ENCODE measurements around the gene LRP1B.
"Not testable (repeated sequence)": the region's sequence is repeated elsewhere in the genome, so short reads cannot be mapped to it uniquely, and the experiment has no call there.

The LRP1B gene

GRCh38 chr2:140417504-140417903 lies 1713.3 kb downstream of the LRP1B start:
- Histone ChIP-seq H3K9ac (ENCODE audit: low read depth, low read length) (no peak overlapping the region), H3K4me3 (ENCODE audit: low read length) (no peak overlapping the region), H3K27me3 (ENCODE audit: insufficient read depth, low read length) (no peaks in the 10 kb centered on the region), H3K9me3 (ENCODE audit: insufficient read depth, low read depth, low read length) (no peaks in the 10 kb centered on the region), H3K36me3 (ENCODE audit: insufficient read depth, low read depth, low read length) (no peaks in the 10 kb centered on the region), H3K4me1 (ENCODE audit: insufficient read depth, low read length) (no peaks in the 10 kb centered on the region), H3K27ac (ENCODE audit: low read length) (no peak overlapping the region)

- H3K4me1 ChIP-seq (ENCODE audit: insufficient read depth, low read length), result no peaks in the 10 kb centered on the region
- no peak overlapping the region for H3K4me3 ChIP-seq (ENCODE audit: low read length)
- H3K27ac ChIP-seq (ENCODE audit: low read length), result no peak overlapping the region
- H3K36me3 ChIP-seq (ENCODE audit: insufficient read depth, low read depth, low read length), result no peaks in the 10 kb centered on the region
- no peaks in the 10 kb centered on the region for H3K9me3 ChIP-seq (ENCODE audit: insufficient read depth, low read depth, low read length)
- H3K9ac ChIP-seq (ENCODE audit: low read depth, low read length), result no peak overlapping the region
- H3K27me3 ChIP-seq (ENCODE audit: insufficient read depth, low read length), result no peaks in the 10 kb centered on the region
These were observed 1714.2 kb downstream of the LRP1B start for GRCh38 chr2:140416577-140416976.

- not testable (repeated sequence) for H3K27ac ChIP-seq (ENCODE audit: low read length); H3K4me3 ChIP-seq (ENCODE audit: low read length); H3K9me3 ChIP-seq (ENCODE audit: insufficient read depth, low read depth, low read length); H3K36me3 ChIP-seq (ENCODE audit: insufficient read depth, low read depth, low read length); H3K9ac ChIP-seq (ENCODE audit: low read depth, low read length); H3K27me3 ChIP-seq (ENCODE audit: insufficient read depth, low read length); H3K4me1 ChIP-seq (ENCODE audit: insufficient read depth, low read length)
These were observed 1715.8 kb downstream of the LRP1B start for GRCh38 chr2:140415035-140415434.

- no peak overlapping the region for H3K27ac ChIP-seq (ENCODE audit: low read length)
- no peaks in the 10 kb centered on the region for H3K4me1 ChIP-seq (ENCODE audit: insufficient read depth, low read length)
- H3K9ac ChIP-seq (ENCODE audit: low read depth, low read length), result no peak overlapping the region
- no peaks in the 10 kb centered on the region for H3K27me3 ChIP-seq (ENCODE audit: insufficient read depth, low read length)
- no peak overlapping the region for H3K4me3 ChIP-seq (ENCODE audit: low read length)
- H3K9me3 ChIP-seq (ENCODE audit: insufficient read depth, low read depth, low read length), result no peaks in the 10 kb centered on the region
- no peaks in the 10 kb centered on the region for H3K36me3 ChIP-seq (ENCODE audit: insufficient read depth, low read depth, low read length)
These were observed 1720.1 kb downstream of the LRP1B start for GRCh38 chr2:140410695-140411094.

- Histone ChIP-seq H3K27me3 (ENCODE audit: insufficient read depth, low read length) (no peaks in the 10 kb centered on the region), H3K4me3 (ENCODE audit: low read length) (no peak overlapping the region), H3K36me3 (ENCODE audit: insufficient read depth, low read depth, low read length) (no peaks in the 10 kb centered on the region), H3K4me1 (ENCODE audit: insufficient read depth, low read length) (no peaks in the 10 kb centered on the region), H3K9ac (ENCODE audit: low read depth, low read length) (no peak overlapping the region), H3K27ac (ENCODE audit: low read length) (no peak overlapping the region), H3K9me3 (ENCODE audit: insufficient read depth, low read depth, low read length) (no peaks in the 10 kb centered on the region)
These were observed 1729.8 kb downstream of the LRP1B start for GRCh38 chr2:140401056-140401455.

GRCh38 chr2:140392824-140393223 lies 1738.0 kb downstream of the LRP1B start:
- Histone ChIP-seq H3K27me3 (ENCODE audit: insufficient read depth, low read length) (no peaks in the 10 kb centered on the region), H3K9ac (ENCODE audit: low read depth, low read length) (no peak overlapping the region), H3K27ac (ENCODE audit: low read length) (no peak overlapping the region), H3K4me1 (ENCODE audit: insufficient read depth, low read length) (no peaks in the 10 kb centered on the region), H3K36me3 (ENCODE audit: insufficient read depth, low read depth, low read length) (no peaks in the 10 kb centered on the region), H3K9me3 (ENCODE audit: insufficient read depth, low read depth, low read length) (no peaks in the 10 kb centered on the region), H3K4me3 (ENCODE audit: low read length) (no peak overlapping the region)

GRCh38 chr2:140384946-140385345 lies 1745.9 kb downstream of the LRP1B start:
- no peaks in the 10 kb centered on the region for H3K36me3 ChIP-seq (ENCODE audit: insufficient read depth, low read depth, low read length)
- no peak overlapping the region for H3K4me3 ChIP-seq (ENCODE audit: low read length)
- no peaks in the 10 kb centered on the region for H3K27me3 ChIP-seq (ENCODE audit: insufficient read depth, low read length)
- H3K9ac ChIP-seq (ENCODE audit: low read depth, low read length), result no peak overlapping the region
- no peaks in the 10 kb centered on the region for H3K4me1 ChIP-seq (ENCODE audit: insufficient read depth, low read length)
- H3K27ac ChIP-seq (ENCODE audit: low read length), result no peak overlapping the region
- H3K9me3 ChIP-seq (ENCODE audit: insufficient read depth, low read depth, low read length), result no peaks in the 10 kb centered on the region

- Histone ChIP-seq H3K4me1 (ENCODE audit: insufficient read depth, low read length) (no peaks in the 10 kb centered on the region), H3K27ac (ENCODE audit: low read length) (no peak overlapping the region), H3K27me3 (ENCODE audit: insufficient read depth, low read length) (no peaks in the 10 kb centered on the region), H3K4me3 (ENCODE audit: low read length) (no peak overlapping the region), H3K9ac (ENCODE audit: low read depth, low read length) (no peak overlapping the region), H3K9me3 (ENCODE audit: insufficient read depth, low read depth, low read length) (no peaks in the 10 kb centered on the region), H3K36me3 (ENCODE audit: insufficient read depth, low read depth, low read length) (no peaks in the 10 kb centered on the region)
These were observed 1747.0 kb downstream of the LRP1B start for GRCh38 chr2:140383781-140384180.

- H3K4me3 ChIP-seq (ENCODE audit: low read length), result no peak overlapping the region
- H3K4me1 ChIP-seq (ENCODE audit: insufficient read depth, low read length), result 0 out of 2 replicates have a peak, but pooled peaks cover 4% of the 10 kb centered on the region
- no peaks in the 10 kb centered on the region for H3K27me3 ChIP-seq (ENCODE audit: insufficient read depth, low read length)
- no peak overlapping the region for H3K27ac ChIP-seq (ENCODE audit: low read length)
- no peaks in the 10 kb centered on the region for H3K36me3 ChIP-seq (ENCODE audit: insufficient read depth, low read depth, low read length)
- H3K9me3 ChIP-seq (ENCODE audit: insufficient read depth, low read depth, low read length), result no peaks in the 10 kb centered on the region
- H3K9ac ChIP-seq (ENCODE audit: low read depth, low read length), result no peak overlapping the region
These were observed 1754.1 kb downstream of the LRP1B start for GRCh38 chr2:140376686-140377085.

- Histone ChIP-seq H3K27me3 (ENCODE audit: insufficient read depth, low read length) (no peaks in the 10 kb centered on the region), H3K9me3 (ENCODE audit: insufficient read depth, low read depth, low read length) (no peaks in the 10 kb centered on the region), H3K4me1 (ENCODE audit: insufficient read depth, low read length) (no peaks in the 10 kb centered on the region), H3K9ac (ENCODE audit: low read depth, low read length) (no peak overlapping the region), H3K4me3 (ENCODE audit: low read length) (no peak overlapping the region), H3K27ac (ENCODE audit: low read length) (no peak overlapping the region), H3K36me3 (ENCODE audit: insufficient read depth, low read depth, low read length) (no peaks in the 10 kb centered on the region)
These were observed 1767.7 kb downstream of the LRP1B start for GRCh38 chr2:140363131-140363530.

- Histone ChIP-seq H3K9me3 (ENCODE audit: insufficient read depth, low read depth, low read length) (no peaks in the 10 kb centered on the region), H3K27me3 (ENCODE audit: insufficient read depth, low read length) (no peaks in the 10 kb centered on the region), H3K9ac (ENCODE audit: low read depth, low read length) (no peak overlapping the region), H3K27ac (ENCODE audit: low read length) (no peak overlapping the region), H3K4me3 (ENCODE audit: low read length) (no peak overlapping the region), H3K36me3 (ENCODE audit: insufficient read depth, low read depth, low read length) (no peaks in the 10 kb centered on the region), H3K4me1 (ENCODE audit: insufficient read depth, low read length) (no peaks in the 10 kb centered on the region)
These were observed 1768.5 kb downstream of the LRP1B start for GRCh38 chr2:140362361-140362760.

- peaks cover 11% of the 10 kb centered on the region; the same call in 1 of the 2 replicates for H3K4me1 ChIP-seq (ENCODE audit: insufficient read depth, low read length)
- H3K9me3 ChIP-seq (ENCODE audit: insufficient read depth, low read depth, low read length), result no peaks in the 10 kb centered on the region
- no peaks in the 10 kb centered on the region for H3K36me3 ChIP-seq (ENCODE audit: insufficient read depth, low read depth, low read length)
- H3K27me3 ChIP-seq (ENCODE audit: insufficient read depth, low read length), result no peaks in the 10 kb centered on the region
- H3K9ac ChIP-seq (ENCODE audit: low read depth, low read length), result no peak overlapping the region
- no peak overlapping the region for H3K4me3 ChIP-seq (ENCODE audit: low read length)
- no peak overlapping the region for H3K27ac ChIP-seq (ENCODE audit: low read length)
These were observed 1771.6 kb downstream of the LRP1B start for GRCh38 chr2:140359056-140359771.
